B cell (primary cell): Measurements from ENCODE around the gene ENDOU. TPM values are rescaled to one million over a fixed set of nuclear protein-coding genes. Genes with fewer than 3 reads are reported as not detected.

ENCODE experiments used
- ATAC-seq: fragments of 200-7000 bp; cut with Tn5 transposase; one replicate; pipeline ENCODE4 v1.10.0; 2021; ENCODE audit warnings: low read depth, mild to moderate bottlenecking, moderate number of reproducible peaks, moderate library complexity
- CTCF ChIA-PET: fragments of 350-600 bp; sonication (Branson Sonifier 250); formaldehyde crosslinking; loops from one replicate; lab custom pipeline; 2021; ENCODE audit warnings: antibody characterized with exemption, inconsistent platforms; lab: Charles Lee
- POLR2A ChIA-PET: fragments of 350-600 bp; sonication (Branson Sonifier 250); formaldehyde crosslinking; loops from one replicate; lab custom pipeline; 2021; ENCODE audit warnings: antibody characterized with exemption; lab: Charles Lee
- DNase-seq: peaks from one replicate; pipeline ENCODE4 v3.0.0; 2013
- H2AFZ ChIP-seq: 2 replicates; pipeline ENCODE4 v1.6.1; 2012; ENCODE audit warnings: mild to moderate bottlenecking, low read depth, low read length; ENCODE audit not compliant: insufficient read depth, poor library complexity, severe bottlenecking
- H3K27ac ChIP-seq, 2 donors: 1 replicate in 1 of 2; 2 replicates in 1 of 2; pipeline ENCODE4 v1.5.1; 2012 to 2013; ENCODE audit warnings: low read length in 2 of 2, mild to moderate bottlenecking in 2 of 2, moderate library complexity in 1 of 2
- H3K27me3 ChIP-seq, 4 experiments: fragments of 200-600 bp in 1 of 4; sonication (generic) in 1 of 4; replicated peaks in 1 of 4; 1 replicate in 2 of 4; 2 replicates in 2 of 4; pipeline versions ENCODE4 v1.6.1 to v1.7.0; 2013 to 2016; ENCODE audit warnings: low read length in 3 of 4, mild to moderate bottlenecking in 2 of 4, mixed read lengths in 1 of 4, moderate library complexity in 1 of 4; ENCODE audit not compliant: insufficient read depth in 4 of 4, control insufficient read depth in 3 of 4; ENCODE audit errors: control extremely low read depth in 1 of 4
- H3K36me3 ChIP-seq, 2 experiments: replicated peaks in 1 of 2; 1 replicate in 1 of 2; 2 replicates in 1 of 2; pipeline versions ENCODE4 v1.6.1 to v1.7.1; 2013; ENCODE audit warnings: low read length in 1 of 2; ENCODE audit not compliant: insufficient read depth in 2 of 2, control insufficient read depth in 1 of 2; ENCODE audit errors: control extremely low read depth in 1 of 2, extremely low read depth in 1 of 2
- H3K4me1 ChIP-seq, 2 donors: fragments of 200-600 bp in 1 of 2; sonication (generic) in 1 of 2; 1 replicate in 1 of 2; 2 replicates in 1 of 2; pipeline versions ENCODE4 v1.5.1 to v1.6.1; 2013 to 2017; ENCODE audit warnings: low read length in 2 of 2; ENCODE audit not compliant: control insufficient read depth in 2 of 2, insufficient read depth in 2 of 2
- H3K4me2 ChIP-seq: replicated peaks from 2 replicates; pipeline ENCODE3; 2012; ENCODE audit warnings: mild to moderate bottlenecking, low read depth, low read length; ENCODE audit not compliant: poor library complexity, severe bottlenecking
- H3K4me3 ChIP-seq, 5 experiments: fragments of 200-600 bp in 1 of 5; sonication (generic) in 1 of 5; 1 replicate in 3 of 5; 2 replicates in 2 of 5; pipeline versions ENCODE4 v1.5.1 to v1.7.0; 2011 to 2016; ENCODE audit warnings: low read length in 4 of 5, mild to moderate bottlenecking in 4 of 5, low read depth in 2 of 5, control low read depth in 1 of 5, moderate library complexity in 1 of 5; ENCODE audit not compliant: insufficient read depth in 1 of 5; ENCODE audit errors: control extremely low read depth in 1 of 5, extremely low read depth in 1 of 5
- H3K79me2 ChIP-seq: fragments of 200-600 bp; sonication (generic); one replicate; pipeline ENCODE4 v1.6.0; 2016; ENCODE audit warnings: low read length; ENCODE audit not compliant: control insufficient read depth, insufficient read depth
- H3K9ac ChIP-seq: fragments of 200-600 bp; sonication (generic); 2 replicates; pipeline ENCODE4 v1.6.1; 2017; ENCODE audit warnings: mild to moderate bottlenecking, low read length, moderate library complexity
- H3K9me3 ChIP-seq, 3 donors: one replicate each; pipeline versions ENCODE4 v1.6.1 to v1.7.1; 2013; ENCODE audit warnings: low read length in 2 of 3; ENCODE audit not compliant: control insufficient read depth in 2 of 3, insufficient read depth in 1 of 3; ENCODE audit errors: control extremely low read depth in 1 of 3
- H4K20me1 ChIP-seq: 2 replicates; pipeline ENCODE4 v1.6.0; 2012; ENCODE audit warnings: mild to moderate bottlenecking, low read length; ENCODE audit not compliant: insufficient read depth, control insufficient read depth, poor library complexity, severe bottlenecking
- H3K27ac Mint-ChIP-seq: one replicate; pipeline ENCODE4 v1.8.0; 2021; ENCODE audit warnings: mixed read lengths
- H3K27me3 Mint-ChIP-seq: one replicate; pipeline ENCODE4 v1.8.0; 2021; ENCODE audit warnings: mixed read lengths
- H3K4me1 Mint-ChIP-seq: one replicate; pipeline ENCODE4 v1.8.0; 2021; ENCODE audit warnings: mixed read lengths
- H3K4me3 Mint-ChIP-seq: one replicate; pipeline ENCODE4 v1.8.0; 2021; ENCODE audit warnings: mixed read lengths
- H3K9me3 Mint-ChIP-seq: one replicate; pipeline ENCODE4 v1.8.0; 2022; ENCODE audit warnings: mixed read lengths; ENCODE audit not compliant: insufficient read depth
- EZH2 ChIP-seq: IDR thresholded peaks from 2 replicates; pipeline ENCODE4 v1.6.1; 2012; ENCODE audit warnings: borderline replicate concordance, low read depth, mild to moderate bottlenecking, moderate library complexity, low read length; ENCODE audit not compliant: insufficient read depth, poor library complexity, severe bottlenecking
- WGBS: methylation state at CpG from one replicate; pipeline ENCODE4 v1.1.5; 2013; ENCODE audit warnings: missing lambda C conversion rate; ENCODE audit not compliant: insufficient coverage; 5-methylcytosine and 5-hydroxymethylcytosine counted together
- intact Hi-C: fragments of 100-400 bp; cut with micrococcal nuclease; formaldehyde crosslinking; loops from one replicate; pipeline ENCODE4 v1.10.0; 2022
- polyA plus RNA-seq: library from polyadenylated mRNA; depleted of rRNA; stranded (reverse); fragments of >200 nt; gene quantifications from 2 replicates; pipeline ENCODE4 v1.2.3, GENCODE V29; 2012
- total RNA-seq, 2 donors: library from RNA; stranded (reverse); fragments of 120-200 nt in 1 of 2; gene quantifications; 1 replicate in 1 of 2; 2 replicates in 1 of 2; pipeline versions ENCODE4 v1.2.3 to v1.2.4, GENCODE V29; 2013 to 2022
- TF ChIP-seq, protein P1 (sequence below): fragments of 200-600 bp; IDR thresholded peaks from one replicate; pipeline ENCODE4 v1.8.0; 2022; ENCODE audit warnings: antibody characterized with exemption, mild to moderate bottlenecking

ENDOU gene
- total and polyA plus RNA-seq, 2 donors (not counting 1 experiment from before 2014, with no cell fraction given), result 0.03 TPM; not detected in 1

DNA sequence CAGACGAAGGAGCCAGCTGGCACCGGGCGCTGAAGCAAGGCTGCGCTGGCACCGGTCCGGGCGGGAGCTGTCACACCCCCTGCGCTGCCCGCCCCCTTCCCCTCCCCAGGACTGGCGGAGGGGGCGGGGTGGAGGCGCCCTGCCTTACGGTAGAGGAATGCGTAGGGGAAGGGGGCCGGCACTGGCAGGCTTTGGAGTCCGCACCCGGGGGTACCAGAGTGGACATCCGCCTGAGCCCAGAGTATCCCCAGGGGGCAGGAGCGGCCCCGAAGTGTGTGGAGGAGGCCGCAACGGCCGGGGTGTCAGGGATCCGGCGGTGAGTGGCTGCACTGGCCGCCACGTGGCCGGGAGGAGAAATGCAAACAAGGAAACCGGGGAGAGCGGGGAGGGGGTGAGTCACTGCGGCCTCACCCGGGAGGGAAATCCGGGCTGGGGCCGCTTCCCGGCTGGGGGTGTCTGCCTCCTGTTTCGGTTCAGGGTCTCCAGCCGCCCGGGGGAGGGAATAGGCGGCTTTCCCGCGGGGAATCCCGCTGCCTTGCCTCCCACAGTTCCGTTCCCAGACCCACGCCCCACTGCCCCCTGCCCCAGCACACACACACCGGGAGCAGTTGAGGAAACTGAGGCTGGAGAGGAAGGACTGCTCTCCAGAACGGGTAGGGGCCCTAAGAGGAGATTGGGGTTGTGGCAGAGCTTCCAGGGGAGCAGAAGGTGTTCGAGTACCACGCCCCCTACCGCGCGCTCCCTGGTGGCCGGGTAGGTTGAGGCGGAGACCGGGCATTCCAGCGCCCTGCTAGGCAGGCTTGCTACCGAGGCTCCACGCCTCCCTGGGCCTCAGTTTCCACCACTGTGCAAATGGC is 33.8 kb upstream of the ENDOU start, which contains the start of gene RAPGEF3:
TSS of gene RAPGEF3 (minus strand) at position 47 of the 857 bp plus-strand sequence. CDS start 324 bp downstream, outside the sequence.
- ATAC-seq (peak; percentile 77), DNase-seq (peak; percentile 78)
- H3K9ac ChIP-seq, result peak within 1 kb of the TSS; percentile 72
- H3K4me1 Mint-ChIP-seq, result peaks cover 53% of the 10 kb centered on the region
- POLR2A ChIA-PET, result interaction anchor here (0.6 to 7.3 kb wide), 6 partner anchors 12 to 573 kb away, joined by 3 to 43 read pairs (median 6); partner anchors contain the start of gene SLC48A1
- peak within 1 kb of the TSS; percentile 89 for H2AFZ ChIP-seq
- no peaks in the 10 kb centered on the region for H3K27me3 ChIP-seq
- peak within 1 kb of the TSS; percentile 85 for H3K4me3 Mint-ChIP-seq
- H4K20me1 ChIP-seq, result no peaks in the 10 kb centered on the region
- no peaks in the 10 kb centered on the region for H3K9me3 Mint-ChIP-seq
- no peak for TF ChIP-seq EZH2
- TF ChIP-seq, protein P1, sequence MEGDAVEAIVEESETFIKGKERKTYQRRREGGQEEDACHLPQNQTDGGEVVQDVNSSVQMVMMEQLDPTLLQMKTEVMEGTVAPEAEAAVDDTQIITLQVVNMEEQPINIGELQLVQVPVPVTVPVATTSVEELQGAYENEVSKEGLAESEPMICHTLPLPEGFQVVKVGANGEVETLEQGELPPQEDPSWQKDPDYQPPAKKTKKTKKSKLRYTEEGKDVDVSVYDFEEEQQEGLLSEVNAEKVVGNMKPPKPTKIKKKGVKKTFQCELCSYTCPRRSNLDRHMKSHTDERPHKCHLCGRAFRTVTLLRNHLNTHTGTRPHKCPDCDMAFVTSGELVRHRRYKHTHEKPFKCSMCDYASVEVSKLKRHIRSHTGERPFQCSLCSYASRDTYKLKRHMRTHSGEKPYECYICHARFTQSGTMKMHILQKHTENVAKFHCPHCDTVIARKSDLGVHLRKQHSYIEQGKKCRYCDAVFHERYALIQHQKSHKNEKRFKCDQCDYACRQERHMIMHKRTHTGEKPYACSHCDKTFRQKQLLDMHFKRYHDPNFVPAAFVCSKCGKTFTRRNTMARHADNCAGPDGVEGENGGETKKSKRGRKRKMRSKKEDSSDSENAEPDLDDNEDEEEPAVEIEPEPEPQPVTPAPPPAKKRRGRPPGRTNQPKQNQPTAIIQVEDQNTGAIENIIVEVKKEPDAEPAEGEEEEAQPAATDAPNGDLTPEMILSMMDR, result peak; percentile 70
- H3K27ac Mint-ChIP-seq, result peak within 1 kb of the TSS; percentile 50
- H3K4me1 ChIP-seq, result peaks cover 52 to 66% of the 10 kb centered on the region in 2 donors
- H3K27me3 Mint-ChIP-seq, result no peaks in the 10 kb centered on the region
- peak within 1 kb of the TSS in 1 of 2 donors; percentile 23 for H3K27ac ChIP-seq
- peak within 1 kb of the TSS; percentile 15 to 71 (median 67) for H3K4me3 ChIP-seq
- peak within 1 kb of the TSS; percentile 97 for H3K4me2 ChIP-seq
- H3K79me2 ChIP-seq, result no peaks in the 10 kb centered on the region
- no peaks in the 10 kb centered on the region for H3K36me3 ChIP-seq
- WGBS, result 1% methylated on average over 49 of the region's 57 CpGs
- intact Hi-C loops, result loop anchor here (1.0 to 2.0 kb wide), 6 partner anchors 8 to 44 kb away; partner anchors contain the start of gene SLC48A1
- CTCF ChIA-PET, result interaction anchor here (1.2 to 14.1 kb wide), 11 partner anchors 12 to 80 kb away, joined by 3 to 452 read pairs (median 10); partner anchors contain the start of gene SLC48A1
- H3K9me3 ChIP-seq, result no peaks in the 10 kb centered on the region
